GM18499 (cell line): ENCODE data around the gene STPG3.
"Not testable (repeated sequence)": the region's sequence is repeated elsewhere in the genome, so short reads cannot be mapped to it uniquely, and the experiment has no call there.

ENCODE experiments used
- ATAC-seq: cut with Tn5 transposase; IDR thresholded peaks from one replicate; pipeline ENCODE4 v1.9.1; 2021; ENCODE audit warnings: moderate number of reproducible peaks; ENCODE audit not compliant: insufficient read depth, unreplicated experiment

STPG3 gene

GRCh38 chr9:137243626-137244485, 7.2 kb upstream of the STPG3 start:
- no peak for ATAC-seq

DNA sequence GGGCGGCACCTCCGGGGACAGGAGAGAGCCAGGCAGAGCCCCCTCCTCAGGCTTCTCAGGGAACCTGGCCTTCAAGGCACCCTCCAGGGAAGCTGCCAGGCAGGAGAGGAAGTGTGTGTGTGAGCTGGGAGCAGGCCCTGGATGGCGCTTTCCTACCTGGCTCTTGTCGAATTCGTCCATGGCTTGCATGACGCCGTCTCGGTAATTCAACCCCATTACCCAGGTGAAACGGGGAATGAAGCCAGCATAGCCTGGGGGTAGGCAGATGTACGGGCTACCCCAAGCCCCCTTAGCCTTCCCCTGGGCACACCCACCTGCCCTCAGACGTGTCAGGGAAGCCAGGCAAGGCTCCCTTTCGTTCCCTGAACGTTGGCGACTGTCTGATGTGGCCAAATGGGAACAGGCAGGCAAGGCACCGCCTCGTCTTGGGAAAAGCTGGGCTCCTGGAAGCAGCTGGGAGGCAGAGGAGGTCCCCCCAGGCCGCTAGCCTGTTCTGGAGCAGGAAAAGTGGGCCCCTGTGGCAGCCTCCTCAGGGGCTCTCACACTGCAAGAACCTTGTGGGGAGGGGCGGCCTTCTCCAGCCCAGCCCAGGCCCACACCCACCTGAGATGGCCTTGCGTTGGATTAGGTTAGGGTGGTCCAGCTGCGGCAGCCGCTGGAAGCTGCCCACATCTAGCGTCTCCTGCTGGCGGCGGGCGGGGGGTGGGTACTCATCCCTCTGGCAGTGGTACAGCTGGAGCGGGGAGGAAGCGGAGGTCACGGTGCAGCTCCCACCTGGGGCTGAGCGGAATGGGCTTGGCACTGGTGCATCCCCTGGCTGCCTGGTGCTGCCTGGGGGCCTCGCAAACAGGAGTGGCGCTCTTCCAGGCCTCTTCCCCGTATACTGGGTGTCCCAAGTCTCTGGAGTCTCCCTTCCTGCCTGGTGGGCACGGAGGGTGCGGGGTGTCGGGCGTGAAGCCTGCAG, 6.3 kb upstream of the STPG3 start:
- ATAC-seq = no peak

GRCh38 chr9:137245450-137246421, 5.3 kb upstream of the STPG3 start:
- ATAC-seq = no peak

- ATAC-seq = no peak
Observed at GRCh38 chr9:137247135-137247915, 3.8 kb upstream of the STPG3 start.

- no peak for ATAC-seq
Observed at GRCh38 chr9:137247916-137248175, 3.2 kb upstream of the STPG3 start.

GRCh38 chr9:137250329-137251193, 525 bp upstream of the STPG3 start:
- no peak for ATAC-seq

- no peak for ATAC-seq
Observed at GRCh38 chr9:137251490-137252268, 593 bp downstream of the STPG3 start.

GRCh38 chr9:137252555-137253506, 1.7 kb downstream of the STPG3 start:
- ATAC-seq = no peak

- no peak for ATAC-seq
Observed at GRCh38 chr9:137253717-137254623, 2.9 kb downstream of the STPG3 start.

- ATAC-seq = no peak
Observed at GRCh38 chr9:137254624-137255447, 3.8 kb downstream of the STPG3 start, which contains the start of gene NELFB. Gene NELFB, plus strand, starts transcription at chr9:137255327.

DNA sequence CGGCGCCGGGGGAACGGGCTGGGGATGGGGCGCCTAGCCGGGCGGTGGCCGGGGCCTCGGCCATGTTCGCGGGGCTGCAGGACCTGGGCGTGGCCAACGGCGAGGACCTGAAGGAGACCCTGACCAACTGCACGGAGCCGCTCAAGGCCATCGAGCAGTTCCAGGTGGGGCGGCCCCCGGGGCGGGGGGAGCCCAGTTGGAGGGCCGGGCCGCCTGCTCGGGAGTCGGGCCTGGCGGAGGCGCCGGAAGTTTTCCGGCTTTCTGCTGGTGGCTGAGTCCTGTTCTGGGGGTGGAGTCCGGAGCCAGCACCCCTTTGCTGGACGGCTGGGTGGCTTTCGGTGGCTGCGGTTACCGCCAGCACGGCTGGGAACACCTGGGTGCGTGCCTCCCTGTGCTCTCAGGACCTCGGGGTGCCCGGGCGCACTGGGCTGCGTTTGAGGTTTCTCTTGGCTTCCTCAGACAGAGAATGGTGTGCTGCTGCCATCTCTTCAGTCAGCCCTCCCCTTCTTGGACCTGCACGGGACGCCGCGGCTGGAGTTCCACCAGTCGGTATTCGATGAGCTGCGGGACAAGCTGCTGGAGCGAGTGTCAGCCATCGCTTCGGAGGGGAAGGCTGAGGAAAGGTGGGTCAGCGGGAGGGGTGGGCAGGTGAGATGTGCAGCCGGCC, 4.5 kb downstream of the STPG3 start:
- ATAC-seq = no peak

GRCh38 chr9:137256362-137256761, 5.3 kb downstream of the STPG3 start:
- no peak for ATAC-seq

GRCh38 chr9:137256856-137257255, 5.8 kb downstream of the STPG3 start:
- no peak for ATAC-seq

GRCh38 chr9:137262173-137262908, 11.3 kb downstream of the STPG3 start:
- ATAC-seq = not testable (repeated sequence)
